NB4 (cell line): ENCODE measurements around the gene UNC5C.

Experiments used
- DNase-seq: peaks from one replicate; pipeline ENCODE4 v3.0.0; 2010; ENCODE audit warnings: low read depth
- H3K4me3 ChIP-seq: one replicate; pipeline ENCODE4 v1.5.1; 2011; ENCODE audit warnings: mild to moderate bottlenecking, low read depth, low read length, moderate library complexity
- CTCF ChIP-seq: IDR thresholded peaks from one replicate; pipeline ENCODE4 v1.5.1; 2012; ENCODE audit warnings: low read depth, low read length
- MAX ChIP-seq: IDR thresholded peaks from 2 replicates; pipeline ENCODE4 v1.6.1; 2011; ENCODE audit warnings: low read depth, low read length
- MYC ChIP-seq: IDR thresholded peaks from 2 replicates; pipeline ENCODE4 v1.6.1; 2011; ENCODE audit warnings: low read depth, low read length
- POLR2A ChIP-seq: IDR thresholded peaks from 2 replicates; pipeline ENCODE4 v1.6.1; 2011; ENCODE audit warnings: mild to moderate bottlenecking; ENCODE audit not compliant: insufficient read length; ENCODE audit errors: extremely low read depth

The UNC5C gene

GRCh38 chr4:95381843-95382580 is 166.8 kb downstream of the UNC5C start:
- no peak for TF ChIP-seq CTCF
- no peak for TF ChIP-seq MYC
- TF ChIP-seq POLR2A = no peak
- TF ChIP-seq MAX = no peak
- DNase-seq = no peak

GRCh38 chr4:95379633-95380032 is 169.1 kb downstream of the UNC5C start:
- TF ChIP-seq CTCF (no peak), MAX (no peak), POLR2A (no peak), MYC (no peak)
- DNase-seq = no peak
- no peak overlapping the region for H3K4me3 ChIP-seq

More at GRCh38 chr4:95381843-95382580, 166.8 kb downstream of the UNC5C start:
- H3K4me3 ChIP-seq = no peak overlapping the region

- no peak for TF ChIP-seq CTCF
- TF ChIP-seq POLR2A = no peak
- no peak for TF ChIP-seq MAX
- no peak for TF ChIP-seq MYC
- no peak overlapping the region for H3K4me3 ChIP-seq
- DNase-seq = no peak
Measured at GRCh38 chr4:95377366-95377900, 171.3 kb downstream of the UNC5C start.

GRCh38 chr4:95371476-95372224 is 177.1 kb downstream of the UNC5C start:
- TF ChIP-seq POLR2A (no peak), MAX (no peak), MYC (no peak), CTCF (no peak)
- no peak for DNase-seq
- H3K4me3 ChIP-seq = no peak overlapping the region

GRCh38 chr4:95367824-95368223 is 180.9 kb downstream of the UNC5C start:
- TF ChIP-seq CTCF = no peak
- no peak for TF ChIP-seq MAX
- TF ChIP-seq MYC = no peak
- TF ChIP-seq POLR2A = no peak
- DNase-seq = no peak

More at GRCh38 chr4:95367824-95368223, 180.9 kb downstream of the UNC5C start:
- no peak overlapping the region for H3K4me3 ChIP-seq
